ENCODE results near the gene CTDNEP1.

DNA sequence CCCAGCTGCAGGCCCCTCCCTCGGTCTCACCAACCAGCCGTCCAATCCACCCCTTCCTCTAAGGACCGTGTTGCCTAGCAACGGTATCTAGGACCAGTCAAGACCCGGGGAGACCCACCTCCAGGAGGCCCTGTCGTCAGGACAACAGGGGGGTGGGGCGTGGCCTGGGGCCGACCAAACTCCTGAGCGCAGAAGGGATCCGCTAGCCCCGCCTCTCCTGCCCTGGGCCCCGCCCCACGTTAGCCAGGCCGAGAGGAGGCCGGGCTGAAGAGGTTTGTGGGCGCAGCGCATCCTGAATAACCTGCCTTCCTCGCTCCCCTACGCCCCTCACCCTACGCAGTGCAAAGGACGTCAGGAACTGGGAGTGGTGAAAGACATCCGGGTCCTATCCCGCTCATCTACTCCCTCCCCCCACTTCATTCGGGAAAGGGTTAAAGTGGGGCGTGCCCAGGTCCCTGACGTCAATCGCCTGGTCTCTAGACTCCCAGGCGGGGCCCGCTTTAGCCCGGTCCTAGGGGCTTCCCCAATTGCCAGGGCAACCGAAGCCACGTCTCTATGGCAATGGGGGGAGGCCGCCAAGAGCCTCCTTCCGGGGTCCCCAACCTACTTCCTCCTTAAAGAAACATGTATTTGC is 46.6 kb downstream of the CTDNEP1 start:
- TF ChIP-seq, protein P1, sequence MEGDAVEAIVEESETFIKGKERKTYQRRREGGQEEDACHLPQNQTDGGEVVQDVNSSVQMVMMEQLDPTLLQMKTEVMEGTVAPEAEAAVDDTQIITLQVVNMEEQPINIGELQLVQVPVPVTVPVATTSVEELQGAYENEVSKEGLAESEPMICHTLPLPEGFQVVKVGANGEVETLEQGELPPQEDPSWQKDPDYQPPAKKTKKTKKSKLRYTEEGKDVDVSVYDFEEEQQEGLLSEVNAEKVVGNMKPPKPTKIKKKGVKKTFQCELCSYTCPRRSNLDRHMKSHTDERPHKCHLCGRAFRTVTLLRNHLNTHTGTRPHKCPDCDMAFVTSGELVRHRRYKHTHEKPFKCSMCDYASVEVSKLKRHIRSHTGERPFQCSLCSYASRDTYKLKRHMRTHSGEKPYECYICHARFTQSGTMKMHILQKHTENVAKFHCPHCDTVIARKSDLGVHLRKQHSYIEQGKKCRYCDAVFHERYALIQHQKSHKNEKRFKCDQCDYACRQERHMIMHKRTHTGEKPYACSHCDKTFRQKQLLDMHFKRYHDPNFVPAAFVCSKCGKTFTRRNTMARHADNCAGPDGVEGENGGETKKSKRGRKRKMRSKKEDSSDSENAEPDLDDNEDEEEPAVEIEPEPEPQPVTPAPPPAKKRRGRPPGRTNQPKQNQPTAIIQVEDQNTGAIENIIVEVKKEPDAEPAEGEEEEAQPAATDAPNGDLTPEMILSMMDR (IDR thresholded peaks at IDR 0.05; ENCODE audit: insufficient read depth, low read depth, low read length), result no peak
- no peak for TF ChIP-seq EZH2 (IDR thresholded peaks at IDR 0.05; ENCODE audit: insufficient read depth, low read length)

Data from astrocyte (in vitro differentiated cells and primary cell).